Metanephros (tissue), 1 donor: ENCODE data around the gene RASSF8. TPM values are rescaled to one million over a fixed set of nuclear protein-coding genes. Genes with fewer than 3 reads are reported as not detected.

Experiments used
- total RNA-seq: library from RNA; depleted of rRNA; stranded (reverse); fragments of >200 nt; gene quantifications from one replicate; pipeline ENCODE4 v1.2.3, GENCODE V29; 2014

RASSF8 gene
- 46.0 TPM for total RNA-seq

GRCh38 chr12:25958428-25959070 lies at the start of gene RASSF8:
Gene RASSF8, plus strand, starts transcription at chr12:25958682. Its CDS starts 96,662 bp downstream, at chr12:26055344.

GRCh38 chr12:26124446-26125399 lies 166.2 kb downstream of the RASSF8 start, which contains the start of gene BHLHE41:
Gene BHLHE41, minus strand, starts transcription at chr12:26125037. Its CDS starts 258 bp downstream, at chr12:26124779.

Other genes starting within 250 kb of the RASSF8 start
- 1.8 TPM for gene BHLHE41, start 166.4 kb downstream of the RASSF8 start, total RNA-seq
- 46.1 TPM for gene SSPN, start 236.9 kb downstream of the RASSF8 start, total RNA-seq